HCT116 (cell line): ENCODE results near the gene SH3TC1. TPM values are rescaled to one million over a fixed set of nuclear protein-coding genes. Genes with fewer than 3 reads are reported as not detected.

Experiments used
- ATAC-seq: fragments of 200-7000 bp; cut with Tn5 transposase; 2 replicates; pipeline ENCODE4 v1.9.1; 2020; ENCODE audit warnings: mild to moderate bottlenecking, moderate library complexity
- BruUV-seq: library from RNA; stranded (reverse); fragments of 400-500 nt; replicated peaks from 2 replicates; lab custom pipeline; 2021; lab: Mats Ljungman, UMichigan
- CTCF ChIA-PET: fragments of 300-600 bp; sonication (Branson Sonifier 250); formaldehyde crosslinking; loops from one replicate; lab custom pipeline; 2021; ENCODE audit warnings: antibody characterized with exemption; lab: Charles Lee
- POLR2A ChIA-PET: fragments of 300-600, 350-600 bp; sonication (Branson Sonifier 250); formaldehyde crosslinking; loops from one replicate; lab custom pipeline; 2021; ENCODE audit warnings: antibody characterized with exemption; lab: Charles Lee
- RAD21 ChIA-PET, 2 experiments: fragments of 300-600 bp; sonication (Branson Sonifier 250); formaldehyde crosslinking; loops; one replicate each; lab custom pipeline; 2023; ENCODE audit warnings: low total read pairs in 2 of 2; ENCODE audit not compliant: uncharacterized antibody in 2 of 2, unreplicated experiment in 2 of 2, low non-redundant PET in 1 of 2; lab: Charles Lee
- DNase-seq: peaks from one replicate; pipeline ENCODE4 v3.0.0-alpha.2; 2010; ENCODE audit warnings: low read depth, low spot score
- H2AFZ ChIP-seq: fragments of 200-600 bp; shearing (Covaris generic), sonication (generic); 2 replicates; pipeline ENCODE4 v1.6.1; 2017; ENCODE audit warnings: low read depth, mixed run types, mixed read lengths, antibody characterized with exemption, low read length; ENCODE audit not compliant: poor library complexity, severe bottlenecking
- H3K27ac ChIP-seq: 2 replicates; pipeline ENCODE4 v1.5.1; 2012; ENCODE audit warnings: low read depth, low read length
- H3K27me3 ChIP-seq: fragments of 200-600 bp; sonication (generic); 2 replicates; pipeline ENCODE4 v1.6.1; 2016; ENCODE audit warnings: mixed run types, low read length, mixed read lengths; ENCODE audit not compliant: insufficient read depth
- H3K36me3 ChIP-seq, 2 experiments: fragments of 200-500 bp in 1 of 2; fragments of 200-600 bp in 1 of 2; sonication (Bioruptor generic) in 1 of 2; sonication (generic) in 1 of 2; 2 replicates each; pipeline versions ENCODE4 v1.5.1 to v1.6.1; 2014 to 2016; ENCODE audit warnings: low read length in 2 of 2, inconsistent platforms in 1 of 2, mixed read lengths in 1 of 2, mixed run types in 1 of 2; ENCODE audit not compliant: insufficient read depth in 2 of 2, control insufficient read depth in 1 of 2
- H3K4me1 ChIP-seq, 2 experiments: fragments of 200-600 bp in 1 of 2; sonication (generic) in 1 of 2; 2 replicates each; pipeline versions ENCODE4 v1.5.1 to v1.6.1; 2012 to 2017; ENCODE audit warnings: low read length in 2 of 2, inconsistent platforms in 1 of 2, mild to moderate bottlenecking in 1 of 2, mixed read lengths in 1 of 2, mixed run types in 1 of 2, moderate library complexity in 1 of 2; ENCODE audit not compliant: insufficient read depth in 2 of 2, control insufficient read depth in 1 of 2
- H3K4me2 ChIP-seq: fragments of 200-600 bp; sonication (generic); 2 replicates; pipeline ENCODE4 v1.6.1; 2017; ENCODE audit warnings: mixed run types, low read length, mixed read lengths
- H3K4me3 ChIP-seq, 2 experiments: fragments of 200-600 bp in 1 of 2; sonication (generic) in 1 of 2; replicated peaks in 1 of 2; 2 replicates each; pipeline ENCODE4 v1.5.1; 2011 to 2016; ENCODE audit warnings: low read length in 2 of 2, control low read depth in 1 of 2, low read depth in 1 of 2, mild to moderate bottlenecking in 1 of 2, mixed read lengths in 1 of 2, mixed run types in 1 of 2
- H3K79me2 ChIP-seq: fragments of 200-600 bp; sonication (generic); 2 replicates; pipeline ENCODE4 v1.6.1; 2017; ENCODE audit warnings: mild to moderate bottlenecking, mixed run types, low read length, moderate library complexity, mixed read lengths; ENCODE audit not compliant: insufficient read depth
- H3K9ac ChIP-seq: fragments of 200-600 bp; sonication (generic); 2 replicates; pipeline ENCODE4 v1.6.1; 2016; ENCODE audit warnings: low read length, mixed read lengths
- H3K9me2 ChIP-seq: fragments of 200-600 bp; sonication (generic), shearing (Covaris generic); 2 replicates; pipeline ENCODE4 v1.6.1; 2017; ENCODE audit warnings: mixed run types, mild to moderate bottlenecking, moderate library complexity; ENCODE audit not compliant: insufficient read depth
- H3K9me3 ChIP-seq, 2 experiments: fragments of 200-500 bp in 1 of 2; fragments of 200-600 bp in 1 of 2; sonication (Bioruptor generic) in 1 of 2; sonication (generic) in 1 of 2; 2 replicates each; pipeline ENCODE4 v1.6.1; 2014 to 2017; ENCODE audit warnings: low read length in 2 of 2, mixed read lengths in 2 of 2, inconsistent platforms in 1 of 2, low read depth in 1 of 2, mild to moderate bottlenecking in 1 of 2, mixed run types in 1 of 2, moderate library complexity in 1 of 2; ENCODE audit not compliant: control insufficient read depth in 1 of 2, insufficient read depth in 1 of 2
- H4K20me1 ChIP-seq: fragments of 200-600 bp; sonication (generic), shearing (Covaris generic); 2 replicates; pipeline ENCODE4 v1.6.1; 2017; ENCODE audit warnings: mixed run types, mild to moderate bottlenecking, moderate library complexity; ENCODE audit not compliant: insufficient read depth
- CTCF ChIP-seq, 3 experiments: fragments of 200-600 bp in 1 of 3; sonication (generic) in 1 of 3; IDR thresholded peaks in 2 of 3; conservative IDR thresholded peaks in 1 of 3; 2 replicates each; pipeline ENCODE4 v1.5.1; 2012 to 2017; ENCODE audit warnings: low read depth in 2 of 3, low read length in 2 of 3, antibody characterized with exemption in 1 of 3, borderline replicate concordance in 1 of 3, control low read depth in 1 of 3, mild to moderate bottlenecking in 1 of 3, mixed read lengths in 1 of 3, mixed run types in 1 of 3, moderate library complexity in 1 of 3; ENCODE audit not compliant: insufficient read depth in 1 of 3
- EGR1 ChIP-seq: IDR thresholded peaks from 2 replicates; pipeline ENCODE4 v1.6.1; 2012; ENCODE audit warnings: low read depth
- ELF1 ChIP-seq: IDR thresholded peaks from 2 replicates; pipeline ENCODE4 v1.6.1; 2012; ENCODE audit warnings: low read depth, borderline replicate concordance
- EZH2 ChIP-seq: fragments of 200-600 bp; sonication (generic); IDR thresholded peaks from 2 replicates; pipeline ENCODE4 v1.6.1; 2017; ENCODE audit warnings: antibody characterized with exemption, mixed run types
- FOSL1 ChIP-seq: IDR thresholded peaks from 2 replicates; pipeline ENCODE4 v1.6.1; 2012; ENCODE audit warnings: low read depth
- POLR2AphosphoS5 ChIP-seq: IDR thresholded peaks from 2 replicates; pipeline ENCODE4 v1.6.1; 2011; ENCODE audit warnings: mild to moderate bottlenecking, low read depth, low read length, moderate library complexity
- REST ChIP-seq: IDR thresholded peaks from 2 replicates; pipeline ENCODE4 v1.6.1; 2012; ENCODE audit warnings: low read depth
- SIN3A ChIP-seq: IDR thresholded peaks from 2 replicates; pipeline ENCODE4 v1.6.1; 2012; ENCODE audit warnings: low read depth
- SP1 ChIP-seq: IDR thresholded peaks from 2 replicates; pipeline ENCODE4 v1.6.1; 2012; ENCODE audit warnings: low read depth
- TCF7L2 ChIP-seq: IDR thresholded peaks from 2 replicates; pipeline ENCODE4 v1.7.0; 2011; ENCODE audit warnings: borderline replicate concordance, inconsistent platforms; ENCODE audit not compliant: insufficient read depth, insufficient read length; ENCODE audit errors: extremely low read depth
- ZBTB33 ChIP-seq: IDR thresholded peaks from 2 replicates; pipeline ENCODE4 v1.6.1; 2011; ENCODE audit warnings: mild to moderate bottlenecking, low read length, moderate library complexity; ENCODE audit not compliant: insufficient replicate concordance; ENCODE audit errors: extremely low read depth
- ZFX ChIP-seq: fragments of 450-650 bp; IDR thresholded peaks from 2 replicates; pipeline ENCODE4 v1.6.1; 2017
- intact Hi-C: fragments of 100-400 bp; cut with micrococcal nuclease; formaldehyde crosslinking; loops from 2 replicates; pipeline ENCODE4 v1.10.0; 2022
- total RNA-seq: library from RNA; stranded (reverse); gene quantifications from one replicate; pipeline ENCODE4 v1.2.1, GENCODE V29; 2021; ENCODE audit not compliant: unreplicated experiment

The SH3TC1 gene
- total RNA-seq, 1 experiment from 2014 or later = 12.5 TPM

- TF ChIP-seq TCF7L2 = no peak
- TF ChIP-seq SIN3A = no peak
- no peak for TF ChIP-seq CTCF (IDR thresholded peaks at IDR 0.05 in 2 of 3, conservative IDR thresholded peaks at IDR 0.05 in 1 of 3; ENCODE audit: borderline replicate concordance in 1 of 3, insufficient read depth in 1 of 3, low read depth in 2 of 3, low read length in 2 of 3)
- no peak for TF ChIP-seq EGR1
- no peak for TF ChIP-seq FOSL1
- TF ChIP-seq REST = no peak
- TF ChIP-seq ZBTB33 = no peak
- TF ChIP-seq ELF1 = no peak
- no peak for TF ChIP-seq SP1
- TF ChIP-seq POLR2AphosphoS5 = no peak
- no peak for TF ChIP-seq ZFX
- no peak for TF ChIP-seq EZH2
- ATAC-seq (no peak), DNase-seq (no peak)
- Histone ChIP-seq H3K9me2 (no peaks in the 10 kb centered on the region), H3K9ac (no peak overlapping the region), H2AFZ (no peak overlapping the region), H3K9me3 (no peaks in the 10 kb centered on the region), H3K4me2 (no peak overlapping the region), H3K36me3 (no peaks in the 10 kb centered on the region), H4K20me1 (no peaks in the 10 kb centered on the region), H3K4me1 (peaks cover 9 to 22% of the 10 kb centered on the region in 2 experiments), H3K4me3 (no peak overlapping the region), H3K27me3 (no peaks in the 10 kb centered on the region), H3K79me2 (no peaks in the 10 kb centered on the region), H3K27ac (no peak overlapping the region)
- POLR2A ChIA-PET = no interaction called here
- RAD21 ChIA-PET = no interaction called here
- no TSS peak for BruUV-seq
- intact Hi-C loops = no loop called here
- CTCF ChIA-PET = interaction anchor here (0.7 kb wide), 1 partner anchor 14 kb away, joined by 3 read pairs; no protein-coding TSS in a partner anchor
These were observed 36.5 kb upstream of the SH3TC1 start for GRCh38 chr4:8162625-8163024.
